C4-2B (cell line): ENCODE measurements around the gene RHO.

Source experiments
- ZFX ChIP-seq: fragments of 450-650 bp; IDR thresholded peaks from 2 replicates; pipeline ENCODE4 v1.6.1; 2017
- TF ChIP-seq, protein P1 (sequence below): fragments of 450-650 bp; conservative IDR thresholded peaks from 2 replicates; pipeline ENCODE4 v1.5.1; 2017; ENCODE audit warnings: mild to moderate bottlenecking

DNA sequence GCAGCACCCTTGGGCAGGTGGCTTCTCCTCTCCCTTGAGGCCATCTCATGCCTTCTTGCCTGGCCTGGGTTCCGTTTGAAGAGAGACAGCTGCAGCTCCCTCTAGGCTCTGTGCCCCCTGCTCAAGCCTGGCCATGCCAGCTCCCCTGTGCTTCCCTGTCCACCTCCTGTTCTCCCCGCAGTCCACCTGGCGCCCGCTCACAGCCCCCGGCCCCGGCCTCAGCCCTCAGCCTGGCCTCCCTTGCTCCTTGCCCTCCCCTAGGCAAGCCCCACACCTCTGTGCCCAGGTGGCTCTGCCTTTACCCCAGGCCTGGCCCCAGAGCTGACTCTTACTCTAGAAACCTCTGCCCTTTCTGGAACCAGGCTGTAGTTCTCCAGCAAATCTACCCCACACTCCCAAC lies 13.9 kb upstream of the RHO start:
- TF ChIP-seq, protein P1, sequence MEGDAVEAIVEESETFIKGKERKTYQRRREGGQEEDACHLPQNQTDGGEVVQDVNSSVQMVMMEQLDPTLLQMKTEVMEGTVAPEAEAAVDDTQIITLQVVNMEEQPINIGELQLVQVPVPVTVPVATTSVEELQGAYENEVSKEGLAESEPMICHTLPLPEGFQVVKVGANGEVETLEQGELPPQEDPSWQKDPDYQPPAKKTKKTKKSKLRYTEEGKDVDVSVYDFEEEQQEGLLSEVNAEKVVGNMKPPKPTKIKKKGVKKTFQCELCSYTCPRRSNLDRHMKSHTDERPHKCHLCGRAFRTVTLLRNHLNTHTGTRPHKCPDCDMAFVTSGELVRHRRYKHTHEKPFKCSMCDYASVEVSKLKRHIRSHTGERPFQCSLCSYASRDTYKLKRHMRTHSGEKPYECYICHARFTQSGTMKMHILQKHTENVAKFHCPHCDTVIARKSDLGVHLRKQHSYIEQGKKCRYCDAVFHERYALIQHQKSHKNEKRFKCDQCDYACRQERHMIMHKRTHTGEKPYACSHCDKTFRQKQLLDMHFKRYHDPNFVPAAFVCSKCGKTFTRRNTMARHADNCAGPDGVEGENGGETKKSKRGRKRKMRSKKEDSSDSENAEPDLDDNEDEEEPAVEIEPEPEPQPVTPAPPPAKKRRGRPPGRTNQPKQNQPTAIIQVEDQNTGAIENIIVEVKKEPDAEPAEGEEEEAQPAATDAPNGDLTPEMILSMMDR = no peak
- TF ChIP-seq ZFX = no peak
